Measurements from ENCODE around the gene WWOX.

DNA sequence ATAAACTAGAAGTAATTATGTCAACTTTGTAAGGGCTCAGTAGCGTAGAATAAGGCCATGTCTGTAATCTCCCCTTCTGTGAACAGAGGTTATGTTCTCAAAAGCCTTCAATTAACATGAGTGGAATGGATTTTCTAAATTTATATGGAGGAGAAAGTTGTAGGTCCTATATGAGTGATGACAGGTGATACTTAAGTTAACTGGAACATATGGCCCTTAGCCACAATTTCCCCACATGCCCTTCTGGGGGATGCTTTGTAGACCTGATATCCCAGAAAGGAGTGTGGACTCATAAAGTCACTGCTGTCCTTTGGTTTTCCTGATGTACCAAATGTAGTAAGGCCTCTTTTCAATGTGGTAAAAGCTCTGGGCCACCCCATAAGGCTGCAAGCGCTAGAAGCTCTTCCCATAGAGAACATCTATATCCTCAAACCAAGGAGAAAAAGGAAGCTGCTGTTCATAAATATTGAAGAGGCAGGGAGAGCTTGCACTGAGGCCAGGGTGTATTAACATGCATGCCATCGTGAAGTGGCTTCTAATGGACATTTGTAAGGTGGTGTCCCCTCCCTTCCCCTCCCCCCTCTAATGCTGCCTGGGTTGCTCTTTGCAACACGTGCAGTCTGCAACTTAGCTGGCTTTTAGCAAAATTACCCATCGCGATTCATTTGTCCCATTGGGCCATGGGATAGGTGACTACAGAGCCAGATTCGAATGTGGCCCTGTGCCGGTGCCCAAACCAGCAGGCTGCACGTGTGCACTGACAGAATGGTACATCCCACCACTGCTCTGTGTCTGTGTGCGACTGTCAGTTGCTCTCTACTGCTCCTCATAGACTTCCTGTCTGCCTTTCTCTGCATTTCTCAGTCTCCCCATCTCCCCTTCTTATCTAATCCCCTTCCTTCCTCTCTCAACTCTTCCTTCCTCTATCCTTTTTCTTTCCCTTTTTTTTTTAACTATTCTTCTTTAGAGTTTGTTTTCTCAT lies 269.0 kb downstream of the WWOX start:
- TF ChIP-seq, protein P1, sequence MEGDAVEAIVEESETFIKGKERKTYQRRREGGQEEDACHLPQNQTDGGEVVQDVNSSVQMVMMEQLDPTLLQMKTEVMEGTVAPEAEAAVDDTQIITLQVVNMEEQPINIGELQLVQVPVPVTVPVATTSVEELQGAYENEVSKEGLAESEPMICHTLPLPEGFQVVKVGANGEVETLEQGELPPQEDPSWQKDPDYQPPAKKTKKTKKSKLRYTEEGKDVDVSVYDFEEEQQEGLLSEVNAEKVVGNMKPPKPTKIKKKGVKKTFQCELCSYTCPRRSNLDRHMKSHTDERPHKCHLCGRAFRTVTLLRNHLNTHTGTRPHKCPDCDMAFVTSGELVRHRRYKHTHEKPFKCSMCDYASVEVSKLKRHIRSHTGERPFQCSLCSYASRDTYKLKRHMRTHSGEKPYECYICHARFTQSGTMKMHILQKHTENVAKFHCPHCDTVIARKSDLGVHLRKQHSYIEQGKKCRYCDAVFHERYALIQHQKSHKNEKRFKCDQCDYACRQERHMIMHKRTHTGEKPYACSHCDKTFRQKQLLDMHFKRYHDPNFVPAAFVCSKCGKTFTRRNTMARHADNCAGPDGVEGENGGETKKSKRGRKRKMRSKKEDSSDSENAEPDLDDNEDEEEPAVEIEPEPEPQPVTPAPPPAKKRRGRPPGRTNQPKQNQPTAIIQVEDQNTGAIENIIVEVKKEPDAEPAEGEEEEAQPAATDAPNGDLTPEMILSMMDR (IDR thresholded peaks at IDR 0.05), result no peak
- no peak for TF ChIP-seq POLR2A (IDR thresholded peaks at IDR 0.05)
